Measurements from ENCODE around the gene PKP2.

GRCh38 chr12:32834122-32834521 lies 62.5 kb downstream of the PKP2 start:
- TF ChIP-seq CTCF (IDR thresholded peaks at IDR 0.05), result no peak
- TF ChIP-seq POLR2A (IDR thresholded peaks at IDR 0.05), result no peak
- no peak for TF ChIP-seq POLR2AphosphoS5 (IDR thresholded peaks at IDR 0.05)
